NCI-H748 (cell line): Measurements from ENCODE around the gene TBC1D14.
"Not testable (repeated sequence)": the region's sequence is repeated elsewhere in the genome, so short reads cannot be mapped to it uniquely, and the experiment has no call there.

Experiments
- DNase-seq: peaks from one replicate; lab custom pipeline; 2025; ENCODE audit not compliant: unreplicated experiment; lab: John Stamatoyannopoulos, UW

TBC1D14 gene

GRCh38 chr4:7075962-7076695, 166.5 kb downstream of the TBC1D14 start:
- no peak for DNase-seq

GRCh38 chr4:7076696-7077082, 167.1 kb downstream of the TBC1D14 start:
- DNase-seq = no peak

- DNase-seq = no peak
Observed at GRCh38 chr4:7077371-7077770, 167.7 kb downstream of the TBC1D14 start.

GRCh38 chr4:7078025-7078424, 168.4 kb downstream of the TBC1D14 start:
- no peak for DNase-seq

- not testable (repeated sequence) for DNase-seq
Observed at GRCh38 chr4:7079483-7079882, 169.9 kb downstream of the TBC1D14 start.

GRCh38 chr4:7079909-7080308, 170.3 kb downstream of the TBC1D14 start:
- DNase-seq = not testable (repeated sequence)
